Measurements from ENCODE around the gene EPB41L1.

The EPB41L1 gene

DNA sequence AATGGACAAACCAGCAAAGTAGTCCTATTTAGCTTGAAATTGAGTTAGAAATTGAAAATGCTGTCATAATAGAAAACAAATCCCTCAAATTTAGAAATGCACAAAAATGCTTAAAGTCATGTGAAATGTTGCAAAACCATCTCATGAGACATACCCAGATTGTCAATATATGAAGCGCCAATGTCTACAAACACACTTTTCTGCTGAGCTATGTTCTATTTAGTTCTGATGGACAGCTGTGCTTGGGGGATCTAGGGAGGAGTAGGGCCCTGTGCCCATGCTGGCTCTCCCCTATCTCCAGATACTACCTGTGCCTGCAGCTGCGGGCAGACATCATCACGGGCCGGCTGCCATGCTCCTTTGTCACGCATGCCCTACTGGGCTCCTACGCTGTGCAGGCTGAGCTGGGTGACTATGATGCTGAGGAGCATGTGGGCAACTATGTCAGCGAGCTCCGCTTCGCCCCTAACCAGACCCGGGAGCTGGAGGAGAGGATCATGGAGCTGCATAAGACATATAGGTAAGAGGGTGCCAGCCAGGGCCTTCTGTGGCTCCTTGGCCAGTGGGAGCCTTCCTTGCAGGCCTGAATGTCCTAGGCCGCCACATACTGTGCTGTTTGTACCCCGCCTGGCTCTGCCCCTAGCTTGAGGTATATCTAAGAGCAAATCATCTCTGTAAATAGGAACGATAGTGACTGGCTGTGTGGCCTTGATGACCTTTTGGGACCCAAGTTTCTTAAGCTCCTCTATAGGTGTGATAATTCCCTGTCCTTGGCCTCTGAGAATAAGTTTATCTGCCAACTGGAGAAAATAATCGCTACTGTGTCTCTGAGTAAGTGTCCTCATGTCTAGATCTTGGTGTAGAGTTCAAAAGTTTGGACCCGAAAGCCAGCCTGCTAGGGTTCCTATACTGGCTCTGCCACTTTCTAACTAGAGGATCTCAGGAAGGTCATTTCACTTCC is 30.6 kb downstream of the EPB41L1 start:
- in situ Hi-C loops (cut with MboI; ENCODE audit: low sequenced_read_pairs) = no loop called here

DNA sequence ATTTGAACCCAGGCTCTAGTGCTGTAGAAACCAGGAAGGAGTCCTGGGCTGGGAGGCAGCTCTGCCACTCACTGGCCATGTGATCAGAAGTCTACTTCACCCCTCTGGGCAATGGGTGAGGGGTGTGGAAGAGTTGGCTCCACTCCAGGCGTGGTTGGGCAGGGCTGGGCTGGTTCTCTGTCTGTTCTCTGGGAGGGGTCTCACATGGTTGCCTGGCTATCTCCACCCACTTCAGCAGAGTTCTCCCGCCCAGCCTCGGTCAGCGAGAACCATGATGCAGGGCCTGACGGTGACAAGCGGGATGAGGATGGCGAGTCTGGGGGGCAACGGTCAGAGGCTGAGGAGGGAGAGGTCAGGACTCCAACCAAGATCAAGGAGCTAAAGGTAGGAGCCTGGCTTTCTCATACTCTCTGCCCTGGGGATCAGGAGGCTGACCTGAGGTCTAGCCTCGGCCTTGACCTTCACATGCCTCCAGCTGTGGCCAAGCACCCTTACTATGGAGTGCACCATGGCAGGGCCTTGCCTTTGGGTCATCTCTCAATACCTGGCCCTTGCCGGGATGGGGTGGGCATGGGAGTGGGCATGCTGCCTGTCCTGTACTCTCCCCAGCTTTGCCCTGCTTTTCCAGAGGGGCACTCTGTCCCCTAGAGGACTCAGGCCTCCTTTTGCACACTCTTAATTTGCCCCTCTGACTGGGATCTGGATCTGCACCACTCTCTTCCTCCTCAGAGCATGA is 39.6 kb downstream of the EPB41L1 start:
- in situ Hi-C loops (cut with MboI; ENCODE audit: low sequenced_read_pairs) = no loop called here

DNA sequence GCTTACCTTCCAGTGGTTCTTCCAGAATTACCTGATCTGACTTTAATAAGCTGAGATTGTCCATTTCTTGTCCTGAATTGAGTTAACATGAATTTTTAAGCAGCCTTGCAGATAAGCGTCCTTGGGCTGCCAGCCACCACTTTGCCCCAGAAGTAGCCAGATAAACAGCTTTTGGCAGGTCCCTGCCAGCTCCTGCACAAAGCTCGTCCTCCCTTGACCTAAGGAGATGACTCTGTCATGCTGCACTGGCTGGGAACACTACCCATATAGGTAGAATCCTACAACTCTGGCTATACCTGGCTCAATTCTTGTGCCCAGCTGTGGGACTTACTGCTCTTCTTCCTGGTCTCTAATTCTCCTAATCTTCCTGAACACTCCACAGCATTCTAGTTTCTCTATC is 42.1 kb downstream of the EPB41L1 start:
- in situ Hi-C loops (cut with MboI; ENCODE audit: low sequenced_read_pairs) = no loop called here

DNA sequence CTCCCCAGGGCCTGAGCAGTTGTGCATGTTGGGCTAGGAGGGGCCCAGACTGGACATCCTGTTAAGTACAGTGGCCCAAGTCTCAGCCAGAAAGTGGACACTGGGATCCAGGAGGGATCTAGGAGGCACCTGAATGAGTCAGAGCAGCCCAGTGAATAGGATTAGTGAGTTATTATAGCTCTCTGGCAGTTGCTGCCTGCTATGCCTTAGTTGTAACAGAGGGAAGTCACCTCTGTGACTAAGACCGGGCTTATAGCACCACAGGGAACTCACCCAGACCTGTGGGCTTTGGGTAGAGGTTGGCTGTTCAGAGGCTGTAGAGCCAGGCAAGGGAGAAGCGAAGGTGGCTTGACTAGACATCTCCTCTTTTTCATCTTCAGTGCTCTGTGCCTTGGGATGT is 42.7 kb downstream of the EPB41L1 start:
- in situ Hi-C loops (cut with MboI; ENCODE audit: low sequenced_read_pairs) = no loop called here

GRCh38 chr20:36199345-36200257 is 45.1 kb downstream of the EPB41L1 start:
- in situ Hi-C loops (cut with MboI; ENCODE audit: low sequenced_read_pairs) = loop anchor here (25.0 kb wide), 1 partner anchor 238 kb away; no protein-coding TSS in a partner anchor

- in situ Hi-C loops (cut with MboI; ENCODE audit: low sequenced_read_pairs) = loop anchor here (25.0 kb wide), 1 partner anchor 237 kb away; no protein-coding TSS in a partner anchor
Measured at GRCh38 chr20:36200451-36200850, 45.9 kb downstream of the EPB41L1 start.

DNA sequence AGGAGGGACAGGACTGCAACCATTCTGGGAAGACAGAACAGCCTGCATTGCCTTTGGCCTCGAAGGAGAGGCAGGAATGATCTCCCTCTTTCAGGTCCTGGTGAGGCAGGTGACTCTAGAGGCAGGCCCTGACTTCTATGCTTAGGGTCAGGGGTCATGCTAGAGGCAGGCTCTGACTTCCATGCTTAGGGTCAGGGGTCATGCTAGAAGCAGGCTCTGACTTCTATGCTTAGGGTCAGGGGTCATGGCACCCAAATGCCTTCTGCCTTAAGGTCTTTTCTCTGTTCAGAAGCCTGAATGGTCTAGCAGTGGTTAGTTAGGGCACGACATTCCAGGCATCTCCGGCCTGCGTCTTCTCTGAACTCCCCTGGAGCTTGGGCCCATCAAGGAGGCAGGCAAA is 46.7 kb downstream of the EPB41L1 start:
- in situ Hi-C loops (cut with MboI; ENCODE audit: low sequenced_read_pairs) = loop anchor here (25.0 kb wide), 1 partner anchor 236 kb away; no protein-coding TSS in a partner anchor

- in situ Hi-C loops (cut with MboI; ENCODE audit: low sequenced_read_pairs) = loop anchor here (25.0 kb wide), 1 partner anchor 234 kb away; no protein-coding TSS in a partner anchor
Measured at GRCh38 chr20:36202891-36203338, 48.4 kb downstream of the EPB41L1 start.

GRCh38 chr20:36203861-36204260 is 49.3 kb downstream of the EPB41L1 start:
- in situ Hi-C loops (cut with MboI; ENCODE audit: low sequenced_read_pairs) = loop anchor here (25.0 kb wide), 1 partner anchor 233 kb away; no protein-coding TSS in a partner anchor

GRCh38 chr20:36205026-36205425 is 50.5 kb downstream of the EPB41L1 start:
- in situ Hi-C loops (cut with MboI; ENCODE audit: low sequenced_read_pairs) = loop anchor here (25.0 kb wide), 1 partner anchor 232 kb away; no protein-coding TSS in a partner anchor

DNA sequence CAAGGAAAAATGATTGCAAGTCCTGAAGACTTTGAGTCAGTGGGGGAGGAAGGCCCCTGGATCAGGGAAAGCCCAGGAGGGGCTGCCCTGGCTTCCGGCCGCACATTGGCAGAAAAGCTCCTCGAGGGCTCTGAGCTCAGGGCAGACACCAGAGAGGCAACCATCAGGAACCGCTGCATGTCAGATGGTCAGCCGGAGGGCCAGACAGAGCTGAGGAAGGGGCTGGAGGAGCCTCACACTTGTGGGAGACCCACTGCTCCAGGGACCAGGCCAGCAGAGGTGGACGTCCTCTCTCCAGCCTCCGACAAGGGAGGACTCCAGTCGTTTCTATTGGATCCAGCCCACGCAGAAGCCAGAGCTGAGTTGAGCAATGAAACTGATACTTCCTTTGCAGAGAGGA is 51.5 kb downstream of the EPB41L1 start:
- in situ Hi-C loops (cut with MboI; ENCODE audit: low sequenced_read_pairs) = loop anchor here (25.0 kb wide), 1 partner anchor 231 kb away; no protein-coding TSS in a partner anchor

GRCh38 chr20:36206641-36207040 is 52.1 kb downstream of the EPB41L1 start:
- in situ Hi-C loops (cut with MboI; ENCODE audit: low sequenced_read_pairs) = loop anchor here (25.0 kb wide), 1 partner anchor 231 kb away; no protein-coding TSS in a partner anchor

DNA sequence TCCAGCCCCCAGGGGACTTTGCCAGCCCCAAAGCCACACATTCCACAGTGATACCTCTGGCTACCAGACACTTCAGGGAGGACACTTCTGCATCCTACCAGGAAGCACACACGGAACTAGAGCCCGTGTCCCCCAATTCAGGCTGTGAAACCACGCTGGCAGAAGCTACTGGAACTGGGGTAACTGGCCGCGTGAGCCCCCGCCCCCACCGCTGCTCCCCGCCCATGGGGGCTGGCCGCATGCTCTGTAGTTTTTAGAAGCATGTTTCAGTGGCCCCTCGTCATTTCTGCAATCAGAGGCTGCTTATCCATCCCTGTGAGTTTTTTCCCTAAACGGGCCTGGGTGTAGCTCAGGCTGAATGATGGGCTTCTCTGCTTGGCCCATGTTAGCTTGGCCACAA is 53.1 kb downstream of the EPB41L1 start:
- in situ Hi-C loops (cut with MboI; ENCODE audit: low sequenced_read_pairs) = loop anchor here (25.0 kb wide), 1 partner anchor 230 kb away; no protein-coding TSS in a partner anchor

- in situ Hi-C loops (cut with MboI; ENCODE audit: low sequenced_read_pairs) = loop anchor here (25.0 kb wide), 1 partner anchor 229 kb away; no protein-coding TSS in a partner anchor
Measured at GRCh38 chr20:36208257-36208656, 53.7 kb downstream of the EPB41L1 start.

- in situ Hi-C loops (cut with MboI; ENCODE audit: low sequenced_read_pairs) = loop anchor here (25.0 kb wide), 1 partner anchor 227 kb away; no protein-coding TSS in a partner anchor
Measured at GRCh38 chr20:36210436-36211021, 56.0 kb downstream of the EPB41L1 start.

GRCh38 chr20:36213362-36213761 is 58.8 kb downstream of the EPB41L1 start:
- in situ Hi-C loops (cut with MboI; ENCODE audit: low sequenced_read_pairs) = loop anchor here (25.0 kb wide), 1 partner anchor 224 kb away; no protein-coding TSS in a partner anchor

GRCh38 chr20:36214684-36215256 is 60.2 kb downstream of the EPB41L1 start:
- in situ Hi-C loops (cut with MboI; ENCODE audit: low sequenced_read_pairs) = loop anchor here (25.0 kb wide), 1 partner anchor 223 kb away; no protein-coding TSS in a partner anchor

DNA sequence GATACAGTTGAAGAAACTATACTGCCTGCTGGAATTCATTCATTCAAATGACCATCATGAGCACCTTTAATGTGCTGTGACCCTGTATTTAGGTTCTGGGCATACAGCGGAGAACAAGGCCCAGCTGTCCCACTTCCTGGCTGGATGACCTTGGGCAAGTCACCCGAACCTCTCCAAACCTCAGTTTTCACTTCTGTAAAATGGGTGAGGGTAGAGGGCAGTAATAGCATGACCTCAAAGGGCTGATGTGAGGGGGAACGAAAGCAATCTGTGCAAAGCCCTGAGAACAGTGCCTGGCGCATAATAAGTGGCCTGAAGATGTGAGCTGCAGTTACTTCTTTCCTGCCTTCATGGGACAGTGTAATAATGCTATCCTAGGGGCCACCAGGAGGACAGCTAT is 61.2 kb downstream of the EPB41L1 start:
- in situ Hi-C loops (cut with MboI; ENCODE audit: low sequenced_read_pairs) = loop anchor here (25.0 kb wide), 1 partner anchor 222 kb away; no protein-coding TSS in a partner anchor
